Uterus (tissue), 4 donors: ENCODE results near the gene ITPR3. TPM values are rescaled to one million over a fixed set of nuclear protein-coding genes. Genes with fewer than 3 reads are reported as not detected.

Source experiments
- DNase-seq, 2 donors: peaks; one replicate each; pipeline ENCODE4 v3.0.0-alpha.2; 2019 to 2020
- H3K27ac ChIP-seq, 2 donors: fragments of 200-600 bp; sonication (generic); 1 replicate in 1 of 2; 2 replicates in 1 of 2; pipeline ENCODE4 v1.5.1; 2016 to 2018
- H3K27me3 ChIP-seq, 2 donors: fragments of 200-600 bp; sonication (generic); one replicate each; pipeline ENCODE4 v1.5.1; 2018 to 2019; ENCODE audit warnings: control low read depth in 1 of 2
- H3K36me3 ChIP-seq, 2 donors: fragments of 200-600 bp; sonication (generic); one replicate each; pipeline ENCODE4 v1.5.1; 2019; ENCODE audit warnings: control low read depth in 1 of 2
- H3K4me1 ChIP-seq, 2 donors: fragments of 200-600 bp; sonication (generic); one replicate each; pipeline ENCODE4 v1.5.1; 2018 to 2019; ENCODE audit warnings: control low read depth in 1 of 2
- H3K4me3 ChIP-seq, 2 donors: fragments of 200-600 bp; sonication (generic); 1 replicate in 1 of 2; 2 replicates in 1 of 2; pipeline ENCODE4 v1.5.1; 2018 to 2019; ENCODE audit warnings: mild to moderate bottlenecking in 1 of 2
- H3K9me3 ChIP-seq, 2 donors: fragments of 200-600 bp; sonication (generic); one replicate each; pipeline ENCODE4 v1.5.1; 2019; ENCODE audit warnings: control low read depth in 1 of 2
- POLR2A ChIP-seq, 2 donors: fragments of 450-650 bp; IDR thresholded peaks; one replicate each; pipeline ENCODE4 v1.6.1; 2016; ENCODE audit warnings: antibody characterized with exemption in 2 of 2, mild to moderate bottlenecking in 1 of 2, moderate library complexity in 1 of 2
- intact Hi-C: fragments of 100-400 bp; cut with DNase I; formaldehyde crosslinking; loops from one replicate; pipeline ENCODE4 v1.15.1; 2023; ENCODE audit warnings: low total_unique reads
- total RNA-seq, 4 donors: library from RNA; depleted of rRNA in 3 of 4; stranded (reverse); fragments of >200 nt in 3 of 4; gene quantifications; one replicate each; pipeline versions ENCODE4 v1.1.0 to v1.2.4, GENCODE V29; 2014 to 2023
- TF ChIP-seq, protein P1 (sequence below), 4 experiments: fragments of 200-600 bp in 2 of 4; fragments of 450-650 bp in 2 of 4; sonication (generic) in 2 of 4; IDR thresholded peaks; one replicate each; pipeline ENCODE4 v1.5.1; 2016 to 2019; ENCODE audit warnings: antibody characterized with exemption in 4 of 4, mild to moderate bottlenecking in 2 of 4, moderate library complexity in 1 of 4
- donor health status: DM: yes; HTN: yes; CAD: no.

The ITPR3 gene
- total RNA-seq, 4 donors from 2014 or later: 11.2 to 27.6 (median 16.1) TPM

DNA sequence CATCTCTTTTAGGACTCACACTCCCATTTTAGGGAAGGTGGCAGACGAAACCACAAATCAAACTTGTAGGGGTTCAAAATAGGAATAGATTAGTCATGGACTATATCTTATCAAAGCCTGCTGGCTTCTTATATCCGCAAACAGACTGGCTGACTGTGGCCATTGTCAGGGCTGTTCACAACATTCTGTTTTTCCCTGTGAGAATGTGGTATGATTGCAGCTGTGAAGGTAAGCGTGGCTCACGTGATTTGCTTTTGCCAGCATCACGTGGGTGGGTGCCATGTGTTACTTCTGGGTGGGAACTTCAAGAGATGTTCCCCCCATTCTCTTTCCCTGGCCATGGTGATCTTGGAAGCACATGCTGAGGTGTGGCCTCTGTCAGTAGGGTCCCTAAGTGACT, 119.7 kb downstream of the ITPR3 start:
- H3K27ac ChIP-seq: no peak overlapping the region
- no peak for DNase-seq
- H3K4me1 ChIP-seq: peaks cover 7 to 11% of the 10 kb centered on the region in 2 donors
- no peak overlapping the region for H3K4me3 ChIP-seq
- no peak for TF ChIP-seq POLR2A (IDR thresholded peaks at IDR 0.05)
- TF ChIP-seq, protein P1, sequence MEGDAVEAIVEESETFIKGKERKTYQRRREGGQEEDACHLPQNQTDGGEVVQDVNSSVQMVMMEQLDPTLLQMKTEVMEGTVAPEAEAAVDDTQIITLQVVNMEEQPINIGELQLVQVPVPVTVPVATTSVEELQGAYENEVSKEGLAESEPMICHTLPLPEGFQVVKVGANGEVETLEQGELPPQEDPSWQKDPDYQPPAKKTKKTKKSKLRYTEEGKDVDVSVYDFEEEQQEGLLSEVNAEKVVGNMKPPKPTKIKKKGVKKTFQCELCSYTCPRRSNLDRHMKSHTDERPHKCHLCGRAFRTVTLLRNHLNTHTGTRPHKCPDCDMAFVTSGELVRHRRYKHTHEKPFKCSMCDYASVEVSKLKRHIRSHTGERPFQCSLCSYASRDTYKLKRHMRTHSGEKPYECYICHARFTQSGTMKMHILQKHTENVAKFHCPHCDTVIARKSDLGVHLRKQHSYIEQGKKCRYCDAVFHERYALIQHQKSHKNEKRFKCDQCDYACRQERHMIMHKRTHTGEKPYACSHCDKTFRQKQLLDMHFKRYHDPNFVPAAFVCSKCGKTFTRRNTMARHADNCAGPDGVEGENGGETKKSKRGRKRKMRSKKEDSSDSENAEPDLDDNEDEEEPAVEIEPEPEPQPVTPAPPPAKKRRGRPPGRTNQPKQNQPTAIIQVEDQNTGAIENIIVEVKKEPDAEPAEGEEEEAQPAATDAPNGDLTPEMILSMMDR (IDR thresholded peaks at IDR 0.05): no peak
- no peaks in the 10 kb centered on the region for H3K36me3 ChIP-seq
- no peaks in the 10 kb centered on the region for H3K9me3 ChIP-seq
- H3K27me3 ChIP-seq: no peaks in the 10 kb centered on the region
- intact Hi-C loops: no loop called here

DNA sequence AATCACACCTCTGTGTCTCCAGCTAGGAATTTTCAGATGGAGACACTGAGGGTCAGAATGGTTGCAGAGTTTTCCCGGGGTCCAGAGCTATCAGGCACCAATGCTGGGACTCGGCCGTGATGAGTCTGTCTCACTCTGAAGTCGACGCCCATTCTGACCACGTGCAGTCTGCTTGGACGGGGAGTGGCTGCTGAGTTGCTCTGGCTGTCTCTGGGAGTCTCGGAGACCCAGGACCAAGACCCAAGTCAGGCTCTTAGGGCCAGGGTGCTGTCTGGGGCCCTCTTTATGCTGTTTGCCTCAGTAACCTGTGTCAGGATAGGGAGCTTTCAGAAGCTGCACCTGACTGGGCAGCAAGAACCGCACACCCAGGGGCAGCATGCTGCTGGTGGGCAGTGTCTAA, 121.0 kb downstream of the ITPR3 start:
- Histone ChIP-seq H3K36me3 (no peaks in the 10 kb centered on the region), H3K4me3 (no peak overlapping the region), H3K4me1 (peaks cover 9 to 11% of the 10 kb centered on the region in 2 donors), H3K27ac (peak overlapping the region; percentile 61 to 90), H3K27me3 (no peaks in the 10 kb centered on the region), H3K9me3 (no peaks in the 10 kb centered on the region)
- TF ChIP-seq, protein P1 (IDR thresholded peaks at IDR 0.05): no peak
- no peak for TF ChIP-seq POLR2A (IDR thresholded peaks at IDR 0.05)
- peak in 1 of 2 donors; percentile 27 for DNase-seq
- intact Hi-C loops: no loop called here

DNA sequence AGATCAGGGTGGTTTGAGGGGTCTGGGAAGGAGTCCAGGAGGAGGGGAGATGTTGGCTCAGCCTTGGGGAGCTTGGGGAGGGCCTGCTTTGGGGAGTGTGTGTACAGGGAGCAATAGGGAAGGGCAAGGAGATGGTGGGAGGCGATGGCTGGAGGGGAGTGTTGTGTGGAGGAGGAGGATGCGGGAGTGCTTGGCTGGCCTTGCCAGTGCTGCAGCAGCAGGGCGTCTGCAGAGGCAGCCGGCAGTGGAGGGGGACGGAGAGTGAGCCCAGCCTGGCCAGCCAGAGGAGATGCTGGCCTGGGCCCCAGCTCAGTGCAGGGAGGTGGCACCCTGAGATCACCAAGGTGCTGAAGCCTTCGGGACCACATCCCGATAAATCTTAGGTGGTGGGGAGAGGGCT, 121.7 kb downstream of the ITPR3 start:
- peaks cover 9 to 11% of the 10 kb centered on the region in 2 donors for H3K4me1 ChIP-seq
- H3K27me3 ChIP-seq: no peaks in the 10 kb centered on the region
- peak; percentile 70 to 78 for DNase-seq
- TF ChIP-seq POLR2A (IDR thresholded peaks at IDR 0.05): no peak
- TF ChIP-seq, protein P1 (IDR thresholded peaks at IDR 0.05): no peak
- H3K9me3 ChIP-seq: no peaks in the 10 kb centered on the region
- intact Hi-C loops: no loop called here
- H3K4me3 ChIP-seq: no peak overlapping the region
- H3K27ac ChIP-seq: peak overlapping the region; percentile 61 to 90
- no peaks in the 10 kb centered on the region for H3K36me3 ChIP-seq

DNA sequence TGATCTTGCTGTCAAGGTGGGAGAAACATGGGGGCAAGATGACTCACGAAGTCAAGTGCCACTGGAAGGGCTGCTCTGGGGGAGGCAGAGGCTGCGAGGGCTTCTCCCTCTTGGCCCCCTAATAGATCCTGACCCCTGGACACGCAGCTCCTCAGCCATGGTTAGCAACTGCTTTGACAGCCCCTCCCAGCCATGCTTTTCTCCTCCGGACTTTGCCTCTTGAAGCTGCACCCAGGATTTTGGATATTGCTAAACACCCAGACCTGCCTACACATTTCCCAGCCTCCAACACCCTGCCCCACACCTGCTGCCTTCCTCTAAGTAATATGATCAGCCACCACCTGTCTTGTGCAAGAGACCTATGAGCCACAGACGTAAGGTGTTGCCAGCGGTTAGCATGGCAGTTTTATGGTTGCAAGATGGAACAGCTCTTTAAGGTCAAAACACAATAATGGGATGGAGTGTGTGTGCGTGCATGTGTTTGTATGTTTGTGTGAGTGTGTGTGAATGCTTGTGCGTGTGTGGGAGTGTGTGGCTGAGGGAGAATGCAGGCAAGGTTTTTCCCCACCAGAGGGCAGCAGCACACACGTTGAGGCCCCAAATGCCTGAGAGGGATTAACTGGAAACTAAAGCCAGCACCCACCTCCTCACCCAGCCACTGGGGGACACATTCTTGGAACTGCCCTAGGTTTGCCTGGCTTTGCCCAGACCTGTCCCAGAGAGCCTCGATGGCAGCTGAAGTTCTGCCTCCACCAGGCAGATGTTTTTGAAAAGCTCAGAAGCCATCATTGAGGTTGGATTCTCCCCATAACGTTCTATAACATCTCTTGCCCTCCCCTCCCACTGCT, 123.1 kb downstream of the ITPR3 start:
- intact Hi-C loops: no loop called here
- H3K27ac ChIP-seq: peak overlapping the region; percentile 80 to 90
- H3K36me3 ChIP-seq: no peaks in the 10 kb centered on the region
- peak in 1 of 2 donors; percentile 19 for TF ChIP-seq POLR2A (IDR thresholded peaks at IDR 0.05)
- TF ChIP-seq, protein P1 (IDR thresholded peaks at IDR 0.05): peak; percentile 76 to 90 (median 85)
- no peaks in the 10 kb centered on the region for H3K9me3 ChIP-seq
- no peaks in the 10 kb centered on the region for H3K27me3 ChIP-seq
- peaks cover 9 to 11% of the 10 kb centered on the region in 2 donors for H3K4me1 ChIP-seq
- DNase-seq: peak; percentile 82 to 83
- no peak overlapping the region for H3K4me3 ChIP-seq

DNA sequence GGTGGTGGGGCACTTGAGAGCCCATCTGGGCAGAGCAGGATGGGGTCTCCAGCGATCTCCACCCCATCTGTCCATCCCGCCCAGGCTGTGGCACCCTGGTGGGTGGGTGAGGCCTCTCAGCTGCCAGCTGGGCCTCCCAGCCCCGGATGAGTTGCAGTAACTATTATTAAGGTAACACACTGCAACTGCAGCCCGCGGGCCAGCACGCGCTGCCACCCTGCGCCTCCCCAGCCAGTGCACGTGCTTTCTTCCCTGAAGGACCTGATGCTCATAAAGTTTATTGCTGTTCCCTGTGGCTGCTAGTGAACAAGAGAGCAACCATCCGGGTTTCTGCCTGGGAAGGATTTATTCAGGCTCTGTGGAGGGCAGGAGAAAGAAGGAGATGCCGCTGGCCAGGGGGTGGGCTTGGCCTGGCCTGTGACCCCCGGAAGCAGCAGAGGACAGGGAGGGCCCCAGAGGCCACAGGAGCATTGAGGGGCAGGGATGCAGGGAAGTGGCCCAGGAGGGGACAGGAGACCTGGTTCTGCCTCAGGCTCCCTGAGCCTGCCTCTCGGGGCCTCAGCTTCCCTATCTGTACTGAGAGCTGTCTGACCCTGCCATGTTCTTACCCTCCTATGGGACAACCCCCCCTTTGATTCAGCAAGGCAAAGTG, 123.9 kb downstream of the ITPR3 start:
- H3K9me3 ChIP-seq: no peaks in the 10 kb centered on the region
- H3K27ac ChIP-seq: peak overlapping the region; percentile 80 to 90
- intact Hi-C loops: no loop called here
- no peaks in the 10 kb centered on the region for H3K36me3 ChIP-seq
- H3K4me3 ChIP-seq: no peak overlapping the region
- no peaks in the 10 kb centered on the region for H3K27me3 ChIP-seq
- DNase-seq: peak; percentile 40 to 58
- TF ChIP-seq, protein P1 (IDR thresholded peaks at IDR 0.05): no peak
- H3K4me1 ChIP-seq: peaks cover 9 to 11% of the 10 kb centered on the region in 2 donors
